GM20431 (cell line): ENCODE results near the gene NR3C2.

ENCODE experiments used
- in situ Hi-C: fragments of 300-500 bp; cut with MseI, MboI; formaldehyde crosslinking; loops from one replicate; pipeline ENCODE4 v1.15.0; 2020; ENCODE audit warnings: low sequenced_read_pairs; ENCODE audit not compliant: unreplicated experiment

The NR3C2 gene

DNA sequence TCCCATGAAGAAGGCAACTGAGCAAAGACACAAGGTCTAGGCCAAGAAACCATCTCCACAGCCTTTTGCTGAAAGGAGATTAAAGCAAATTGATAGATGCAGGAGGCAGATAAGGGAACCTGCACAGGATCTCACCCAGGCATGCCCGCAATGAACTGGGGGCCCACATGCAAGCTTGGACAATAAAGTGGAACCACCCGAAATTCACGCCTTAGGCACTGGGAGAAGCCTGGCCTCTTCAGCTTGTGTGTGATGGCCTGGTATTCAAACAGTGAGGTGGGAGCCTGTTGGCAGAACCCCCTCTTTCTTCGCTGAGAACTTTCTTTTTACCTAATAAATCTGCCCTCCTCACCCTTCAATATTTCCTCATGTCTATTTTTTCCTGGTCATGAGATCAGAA, 213.2 kb downstream of the NR3C2 start:
- in situ Hi-C loops, result no loop called here

DNA sequence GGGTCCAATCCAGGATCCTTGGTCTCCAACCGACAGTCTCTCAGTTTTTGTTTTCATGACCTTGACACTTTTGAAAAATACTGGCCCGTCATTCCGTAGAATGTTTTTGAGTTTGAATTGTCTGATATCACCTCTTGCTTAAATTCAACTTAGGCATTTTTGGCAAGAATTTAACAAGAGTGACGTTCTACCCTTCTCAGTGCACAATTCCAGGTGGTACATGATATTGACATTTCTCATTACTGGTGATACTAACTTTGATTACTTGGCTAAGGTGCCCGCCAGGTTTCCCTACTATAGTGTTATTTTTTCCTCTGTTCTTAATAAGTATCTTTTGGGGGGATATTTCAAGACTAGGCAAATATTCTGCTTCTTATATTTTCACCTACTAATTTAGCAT, 215.1 kb downstream of the NR3C2 start:
- in situ Hi-C loops, result no loop called here

DNA sequence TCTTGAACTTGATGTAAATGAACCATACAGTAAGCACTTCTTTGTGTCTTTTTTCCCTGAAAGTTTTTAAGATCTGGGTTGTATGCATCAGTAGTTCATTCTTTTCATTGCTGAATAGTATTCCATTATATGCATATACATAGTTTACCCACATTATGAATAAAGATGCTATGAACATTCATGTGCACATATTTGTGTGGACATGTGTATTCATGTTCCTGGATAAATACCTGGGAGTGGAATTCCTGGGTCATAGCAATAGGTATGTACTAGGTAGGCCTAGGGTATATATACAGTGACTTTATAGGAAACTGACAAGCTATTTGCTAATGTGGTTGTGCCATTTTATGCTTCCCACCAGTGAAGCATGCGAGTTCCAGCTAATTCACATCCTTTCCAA, 215.9 kb downstream of the NR3C2 start:
- in situ Hi-C loops, result no loop called here

DNA sequence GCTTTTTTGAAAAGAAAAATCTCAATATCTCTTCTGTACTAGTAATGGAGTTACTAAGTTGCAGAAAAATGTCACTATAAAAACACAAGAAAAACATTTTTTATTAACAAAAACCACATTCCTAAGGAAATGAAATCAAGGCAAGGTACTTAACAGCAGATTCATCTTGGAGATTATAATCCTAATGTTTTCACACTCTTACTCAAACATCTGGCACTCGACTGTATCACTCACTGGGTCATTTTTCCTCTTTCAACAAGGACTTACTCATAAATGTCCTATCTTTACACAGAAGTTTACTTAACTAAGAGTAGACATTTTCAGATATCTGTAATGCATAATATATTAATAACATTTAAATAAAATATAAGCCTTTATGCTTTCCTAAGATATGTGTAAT, 216.6 kb downstream of the NR3C2 start:
- in situ Hi-C loops, result no loop called here

GRCh38 chr4:148224476-148224875, 217.7 kb downstream of the NR3C2 start:
- in situ Hi-C loops, result no loop called here

GRCh38 chr4:148222991-148223660, 219.1 kb downstream of the NR3C2 start:
- in situ Hi-C loops, result no loop called here

DNA sequence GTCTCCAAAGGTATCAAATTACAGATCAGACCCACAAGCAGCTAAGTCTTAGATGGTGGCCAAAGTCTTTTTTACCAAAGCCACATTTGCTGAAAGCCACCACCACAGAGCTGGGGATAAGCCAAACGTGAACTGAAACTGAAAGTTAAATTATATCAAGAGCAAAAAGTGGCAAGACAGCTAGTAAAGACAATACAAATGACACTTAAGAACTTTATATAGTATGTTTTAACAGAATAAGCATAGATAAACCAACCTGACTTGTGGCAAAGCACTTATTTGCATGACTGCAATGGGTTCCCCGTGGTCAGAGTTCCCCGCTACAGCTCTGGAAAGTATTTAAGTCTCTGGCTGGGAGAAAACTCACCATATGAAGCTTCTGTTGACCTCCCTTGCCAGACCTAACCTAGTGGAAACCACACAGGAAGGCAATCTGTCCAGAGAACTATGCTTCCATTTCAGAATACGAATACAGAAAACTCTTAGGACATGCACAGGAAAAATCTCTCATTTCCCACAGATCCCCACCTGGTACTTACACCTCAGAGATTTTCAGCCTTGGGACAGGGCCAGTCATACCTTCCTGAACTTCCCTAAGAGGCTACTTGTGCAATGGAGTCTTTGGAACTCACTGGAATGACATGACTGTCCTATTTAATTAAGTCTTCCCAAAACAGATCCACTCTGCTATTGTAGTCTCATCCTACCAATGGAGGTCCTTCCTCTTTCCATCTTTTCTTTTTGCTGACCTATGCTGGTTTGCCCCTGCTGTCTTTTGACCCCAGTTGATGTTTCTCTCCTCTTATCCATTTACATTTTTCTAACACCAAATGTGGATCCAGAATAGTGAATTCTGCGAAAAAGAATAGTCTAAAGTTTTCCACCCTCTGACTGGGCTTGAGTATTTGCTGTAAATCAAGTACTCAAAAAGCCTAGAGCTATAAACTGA, 225.1 kb downstream of the NR3C2 start:
- in situ Hi-C loops, result no loop called here

DNA sequence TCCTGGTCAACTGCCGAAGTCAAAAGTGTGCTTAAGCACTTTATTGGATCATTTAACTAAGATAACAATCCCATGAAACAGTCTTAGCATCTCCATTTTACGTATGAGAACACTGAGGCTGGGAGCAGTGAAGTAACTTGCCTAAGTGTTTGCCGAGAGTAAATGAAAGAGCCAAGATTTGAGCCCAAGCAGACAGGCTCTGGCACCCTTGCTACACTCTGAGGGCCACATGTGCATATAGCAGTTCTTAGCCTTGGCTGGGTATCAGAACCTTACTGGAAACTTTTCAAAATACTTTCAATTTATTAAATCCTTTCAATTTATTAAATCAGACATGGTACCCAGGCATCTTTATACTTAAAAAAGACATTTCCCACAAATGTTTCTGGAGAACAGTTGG, 225.9 kb downstream of the NR3C2 start:
- in situ Hi-C loops, result no loop called here

- in situ Hi-C loops, result no loop called here
Measured at GRCh38 chr4:148215202-148215601, 227.0 kb downstream of the NR3C2 start.

- in situ Hi-C loops, result no loop called here
Measured at GRCh38 chr4:148214529-148215166, 227.6 kb downstream of the NR3C2 start.

DNA sequence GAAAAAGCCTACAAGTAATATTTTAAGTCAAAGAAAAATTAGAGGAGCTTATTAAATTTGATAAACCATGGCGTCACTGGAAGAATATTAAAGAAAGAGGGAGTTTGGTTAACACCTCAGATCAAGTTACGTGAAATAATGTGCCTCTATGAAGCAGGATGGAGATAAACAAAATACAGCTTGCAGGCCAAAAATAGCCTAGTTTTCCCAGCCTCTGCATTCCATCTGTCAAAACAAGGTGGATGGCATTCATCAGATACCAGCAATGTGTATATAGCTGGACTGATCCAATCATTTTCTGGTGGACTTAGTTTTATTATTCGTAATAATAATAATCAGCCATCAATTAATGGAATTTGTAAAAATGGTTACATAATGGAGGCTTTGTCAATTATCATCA, 230.7 kb downstream of the NR3C2 start:
- in situ Hi-C loops, result no loop called here

- in situ Hi-C loops, result no loop called here
Measured at GRCh38 chr4:148210661-148211060, 231.6 kb downstream of the NR3C2 start.

GRCh38 chr4:148207068-148207467, 235.1 kb downstream of the NR3C2 start:
- in situ Hi-C loops, result no loop called here

- in situ Hi-C loops, result no loop called here
Measured at GRCh38 chr4:148205476-148205875, 236.7 kb downstream of the NR3C2 start.

- in situ Hi-C loops, result no loop called here
Measured at GRCh38 chr4:148204892-148205291, 237.3 kb downstream of the NR3C2 start.

DNA sequence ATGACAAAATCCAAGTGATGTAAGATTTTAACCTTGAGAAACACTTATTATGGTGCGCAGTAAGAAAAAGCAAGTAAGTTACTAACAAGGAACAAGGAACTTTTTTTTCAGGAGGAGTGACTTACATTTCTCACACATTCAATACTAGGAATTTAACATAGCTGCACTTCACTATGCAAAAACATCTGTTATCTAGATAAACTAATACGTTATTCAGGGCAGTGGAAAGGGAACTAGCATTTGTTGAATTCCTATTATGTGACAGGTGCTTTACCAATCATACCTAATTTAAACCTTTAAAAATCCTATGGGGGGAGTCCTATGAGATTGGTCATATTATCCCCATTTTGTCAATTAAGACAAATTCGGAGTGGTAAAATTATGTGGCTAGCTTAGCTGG, 238.0 kb downstream of the NR3C2 start:
- in situ Hi-C loops, result no loop called here

- in situ Hi-C loops, result no loop called here
Measured at GRCh38 chr4:148203056-148203898, 238.9 kb downstream of the NR3C2 start.

GRCh38 chr4:148200960-148201359, 241.3 kb downstream of the NR3C2 start:
- in situ Hi-C loops, result no loop called here

GRCh38 chr4:148196164-148196563, 246.1 kb downstream of the NR3C2 start:
- in situ Hi-C loops, result no loop called here

- in situ Hi-C loops, result no loop called here
Measured at GRCh38 chr4:148192526-148192925, 249.7 kb downstream of the NR3C2 start.
